H1 (cell line): ENCODE data around the gene PHACTR1. TPM values are rescaled to one million over a fixed set of nuclear protein-coding genes. Genes with fewer than 3 reads are reported as not detected.

Experiments used
- CTCF ChIA-PET: fragments of 300-600 bp; sonication (Branson Sonifier 250); formaldehyde crosslinking; loops from one replicate; lab custom pipeline; 2021; ENCODE audit not compliant: partially characterized antibody; lab: Charles Lee
- POLR2A ChIA-PET: fragments of 300-600 bp; sonication (Branson Sonifier 250); formaldehyde crosslinking; loops from one replicate; lab custom pipeline; 2021; ENCODE audit warnings: inconsistent platforms; ENCODE audit not compliant: partially characterized antibody; lab: Charles Lee
- DNase-seq, 2 experiments: peaks; one replicate each; pipeline versions ENCODE4 v3.0.0 to v3.0.0-alpha.2; 2010 to 2022; ENCODE audit warnings: low spot score in 2 of 2, low read depth in 1 of 2, mixed read lengths in 1 of 2
- FAIRE-seq: peaks from 2 replicates; lab custom pipeline; 2011; peaks lifted over from hg19 to GRCh38; lab: Jason Lieb, UNC
- H2AFZ ChIP-seq: 2 replicates; pipeline ENCODE4 v1.8.1; 2012; ENCODE audit warnings: low read length, inconsistent platforms
- H2AK5ac ChIP-seq: 2 replicates; pipeline ENCODE4 v1.6.1; 2013; ENCODE audit warnings: low read depth, low read length
- H2BK120ac ChIP-seq: replicated peaks from 2 replicates; pipeline ENCODE3; 2013; ENCODE audit warnings: low read depth, low read length, inconsistent platforms
- H2BK12ac ChIP-seq: 2 replicates; pipeline ENCODE4 v1.6.1; 2013; ENCODE audit warnings: low read depth, low read length
- H2BK15ac ChIP-seq: 2 replicates; pipeline ENCODE4 v1.6.1; 2013; ENCODE audit warnings: low read length
- H2BK20ac ChIP-seq: 2 replicates; pipeline ENCODE4 v1.6.1; 2013; ENCODE audit warnings: low read length
- H2BK5ac ChIP-seq: 2 replicates; pipeline ENCODE4 v1.6.1; 2013; ENCODE audit warnings: low read depth, low read length
- H3K14ac ChIP-seq: 2 replicates; pipeline ENCODE4 v1.6.1; 2013; ENCODE audit warnings: inconsistent platforms; ENCODE audit not compliant: insufficient read length
- H3K18ac ChIP-seq: 2 replicates; pipeline ENCODE4 v1.6.1; 2013; ENCODE audit warnings: low read length; ENCODE audit errors: extremely low read depth
- H3K23ac ChIP-seq: 2 replicates; pipeline ENCODE4 v1.6.1; 2013; ENCODE audit warnings: inconsistent platforms; ENCODE audit not compliant: insufficient read length
- H3K23me2 ChIP-seq: 2 replicates; pipeline ENCODE4 v1.6.1; 2013; ENCODE audit warnings: low read depth, low read length
- H3K27ac ChIP-seq: 2 replicates; pipeline ENCODE4 v1.6.1; 2011; ENCODE audit warnings: low read depth, low read length, inconsistent platforms
- H3K27me3 ChIP-seq, 4 experiments: replicated peaks in 1 of 4; 1 replicate in 1 of 4; 2 replicates in 3 of 4; pipeline versions ENCODE4 v1.6.1 to v1.8.1; 2011 to 2013; ENCODE audit warnings: low read length in 3 of 4, mild to moderate bottlenecking in 3 of 4, inconsistent platforms in 2 of 4, mixed read lengths in 2 of 4, moderate library complexity in 1 of 4; ENCODE audit not compliant: control insufficient read depth in 3 of 4, insufficient read depth in 3 of 4; ENCODE audit errors: extremely low read depth in 1 of 4
- H3K36me3 ChIP-seq, 4 experiments: 2 replicates each; pipeline versions ENCODE4 v1.6.1 to v1.8.1; 2011 to 2013; ENCODE audit warnings: mild to moderate bottlenecking in 4 of 4, low read length in 3 of 4, moderate library complexity in 2 of 4, control low read depth in 1 of 4, inconsistent platforms in 1 of 4; ENCODE audit not compliant: insufficient read depth in 4 of 4, control insufficient read depth in 2 of 4
- H3K4ac ChIP-seq: replicated peaks from 2 replicates; pipeline ENCODE3; 2013; ENCODE audit warnings: low read length, low read depth, mixed read lengths, inconsistent platforms; ENCODE audit not compliant: insufficient read length
- H3K4me1 ChIP-seq, 4 experiments: replicated peaks in 1 of 4; 1 replicate in 1 of 4; 2 replicates in 3 of 4; pipeline versions ENCODE4 v1.6.1 to v1.8.1; 2011 to 2013; ENCODE audit warnings: low read length in 3 of 4, inconsistent platforms in 2 of 4, mixed read lengths in 1 of 4; ENCODE audit not compliant: insufficient read depth in 4 of 4, control insufficient read depth in 3 of 4
- H3K4me2 ChIP-seq, 2 experiments: 2 replicates each; pipeline versions ENCODE4 v1.6.1 to v1.8.1; 2011 to 2013; ENCODE audit warnings: low read depth in 2 of 2, low read length in 2 of 2, control low read depth in 1 of 2, inconsistent platforms in 1 of 2, mild to moderate bottlenecking in 1 of 2; ENCODE audit not compliant: insufficient read depth in 1 of 2
- H3K4me3 ChIP-seq, 4 experiments: fragments of 200-600, 300-600 bp in 1 of 4; sonication (generic), shearing (Covaris generic), sonication (Bioruptor Twin) in 1 of 4; 2 replicates each; pipeline versions ENCODE4 v1.5.1 to v1.8.1; 2011 to 2016; ENCODE audit warnings: low read length in 4 of 4, low read depth in 3 of 4, control low read depth in 2 of 4, inconsistent platforms in 2 of 4, mild to moderate bottlenecking in 2 of 4, mixed read lengths in 1 of 4, moderate library complexity in 1 of 4; ENCODE audit not compliant: insufficient read depth in 2 of 4; ENCODE audit errors: extremely low read depth in 1 of 4
- H3K56ac ChIP-seq: replicated peaks from 2 replicates; pipeline ENCODE3; 2013; ENCODE audit warnings: low read depth, mild to moderate bottlenecking, mixed read lengths, low read length, inconsistent platforms; ENCODE audit not compliant: insufficient read length
- H3K79me1 ChIP-seq: 2 replicates; pipeline ENCODE4 v1.6.1; 2013; ENCODE audit warnings: low read depth, low read length, control low read depth
- H3K79me2 ChIP-seq, 2 experiments: 2 replicates each; pipeline versions ENCODE4 v1.6.1 to v1.8.1; 2012 to 2013; ENCODE audit warnings: low read length in 2 of 2, mild to moderate bottlenecking in 2 of 2, inconsistent platforms in 1 of 2; ENCODE audit not compliant: insufficient read depth in 2 of 2, control insufficient read depth in 1 of 2
- H3K9ac ChIP-seq, 4 experiments: replicated peaks in 1 of 4; 1 replicate in 1 of 4; 2 replicates in 3 of 4; pipeline versions ENCODE4 v1.6.1 to v1.8.1; 2011 to 2013; ENCODE audit warnings: low read depth in 3 of 4, low read length in 3 of 4, control low read depth in 2 of 4, mild to moderate bottlenecking in 2 of 4, moderate library complexity in 2 of 4, inconsistent platforms in 1 of 4; ENCODE audit errors: extremely low read depth in 1 of 4
- H3K9me3 ChIP-seq, 2 experiments: 2 replicates each; pipeline versions ENCODE4 v1.6.1 to v1.8.1; 2012 to 2013; ENCODE audit warnings: mild to moderate bottlenecking in 2 of 2, moderate library complexity in 2 of 2, control low read depth in 1 of 2, inconsistent platforms in 1 of 2, low read depth in 1 of 2, low read length in 1 of 2, mixed read lengths in 1 of 2; ENCODE audit not compliant: insufficient read depth in 2 of 2
- H4K20me1 ChIP-seq, 2 experiments: replicated peaks in 1 of 2; 2 replicates each; pipeline versions ENCODE3 to v1.8.1; 2011 to 2013; ENCODE audit warnings: inconsistent platforms in 2 of 2, low read length in 2 of 2, mild to moderate bottlenecking in 1 of 2; ENCODE audit not compliant: insufficient read depth in 2 of 2, control insufficient read depth in 1 of 2
- H4K5ac ChIP-seq: 2 replicates; pipeline ENCODE4 v1.6.1; 2013; ENCODE audit warnings: low read length, low read depth, mixed read lengths, inconsistent platforms; ENCODE audit not compliant: insufficient read length
- H4K8ac ChIP-seq: 2 replicates; pipeline ENCODE4 v1.8.0; 2013; ENCODE audit warnings: mild to moderate bottlenecking, moderate library complexity, low read length, inconsistent platforms; ENCODE audit not compliant: insufficient read depth; ENCODE audit errors: extremely low read depth
- H4K91ac ChIP-seq: replicated peaks from 2 replicates; pipeline ENCODE3; 2013; ENCODE audit warnings: low read length, mixed read lengths, inconsistent platforms; ENCODE audit not compliant: insufficient read length
- ATF2 ChIP-seq: IDR thresholded peaks from 2 replicates; pipeline ENCODE4 v1.6.1; 2012; ENCODE audit warnings: low read length, inconsistent platforms
- BRCA1 ChIP-seq: IDR thresholded peaks from 2 replicates; pipeline ENCODE4 v1.6.1; 2012; ENCODE audit warnings: low read depth, low read length, improper control_type of control experiment
- CEBPB ChIP-seq: IDR thresholded peaks from 2 replicates; pipeline ENCODE4 v1.6.1; 2012; ENCODE audit warnings: low read depth, low read length
- E2F6 ChIP-seq: IDR thresholded peaks from 2 replicates; pipeline ENCODE4 v1.6.1; 2012; ENCODE audit warnings: inconsistent platforms
- EZH2 ChIP-seq: fragments of 200-600 bp; sonication (generic); IDR thresholded peaks from 2 replicates; pipeline ENCODE4 v1.7.1; 2012; ENCODE audit warnings: low read depth, mild to moderate bottlenecking, moderate library complexity, low read length, inconsistent platforms; ENCODE audit not compliant: severe bottlenecking
- GABPA ChIP-seq: IDR thresholded peaks from 2 replicates; pipeline ENCODE4 v1.6.1; 2011; ENCODE audit warnings: mild to moderate bottlenecking, low read length, moderate library complexity, borderline replicate concordance; ENCODE audit not compliant: insufficient read depth
- JUND ChIP-seq: IDR thresholded peaks from 2 replicates; pipeline ENCODE4 v1.6.1; 2011; ENCODE audit warnings: mild to moderate bottlenecking, improper control_type of control experiment, low read length
- MAFK ChIP-seq: IDR thresholded peaks from 2 replicates; pipeline ENCODE4 v1.6.1; 2012; ENCODE audit warnings: low read depth, mild to moderate bottlenecking, improper control_type of control experiment, low read length
- POLR2AphosphoS5 ChIP-seq: IDR thresholded peaks from 2 replicates; pipeline ENCODE4 v1.6.1; 2011; ENCODE audit warnings: low read depth, low read length
- RNF2 ChIP-seq: fragments of 200-900, 300-1000 bp; sonication (generic); IDR thresholded peaks from 2 replicates; pipeline ENCODE4 v1.7.1; 2016; ENCODE audit warnings: borderline replicate concordance, low read depth, mild to moderate bottlenecking, antibody characterized with exemption, low read length; ENCODE audit not compliant: poor library complexity, severe bottlenecking; ENCODE audit errors: missing control alignments
- SIRT6 ChIP-seq: IDR thresholded peaks from one replicate; pipeline ENCODE4 v1.7.1; 2012; ENCODE audit warnings: low read length, inconsistent platforms
- SP1 ChIP-seq: IDR thresholded peaks from 2 replicates; pipeline ENCODE4 v1.6.1; 2011; ENCODE audit warnings: low read depth, low read length
- WGBS, 2 experiments: shearing (Covaris generic) in 1 of 2; methylation state at CpG; one replicate each; pipeline versions ENCODE4 v1.1.6 to v1.1.7; 2013 to 2015; ENCODE audit warnings: low lambda C conversion rate in 2 of 2, mixed read lengths in 2 of 2, inconsistent platforms in 1 of 2, low coverage in 1 of 2, missing lambda C conversion rate in 1 of 2; ENCODE audit not compliant: insufficient replicate concordance in 2 of 2, insufficient coverage in 1 of 2, insufficient read length in 1 of 2; ENCODE audit errors: extremely low coverage in 1 of 2, missing lambda C conversion rate in 1 of 2; 5-methylcytosine and 5-hydroxymethylcytosine counted together
- polyA plus RNA-seq, 7 experiments: library from polyadenylated mRNA; depleted of rRNA in 3 of 7; stranded (reverse) in 5 of 7; unstranded in 2 of 7; fragments of >200 nt in 5 of 7; fragments of 200-250 nt in 2 of 7; gene quantifications; 1 replicate in 5 of 7; 2 replicates in 1 of 7; 4 replicates in 1 of 7; pipeline versions ENCODE4 v1.2.1 to v1.2.3, GENCODE V29; 2011 to 2013; ENCODE audit warnings: missing spikeins in 2 of 7, mixed read lengths in 2 of 7
- total RNA-seq: library from RNA; stranded (reverse); fragmentation: NEBNext Ultra II Directional; extraction: Animal tissue kit (Norgen Biotek cat#: 25700); gene quantifications from 2 replicates; pipeline ENCODE4 v1.2.1, GENCODE V29; 2021

The PHACTR1 gene
- total and polyA plus RNA-seq, 2 of the 8 experiments (the other 6 are each of a cell fraction or from before 2014, with no cell fraction given), result 3.9 to 17.1 TPM

- H3K4me1 ChIP-seq, result peaks cover 0 to 12% (median 6%) of the 10 kb centered on the region in 4 experiments; a peak in 3 of 7 replicates
- H2AK5ac ChIP-seq, result no peak overlapping the region
- POLR2A ChIA-PET, result no interaction called here
- no peak overlapping the region for H2AFZ ChIP-seq
- H2BK120ac ChIP-seq, result no peak overlapping the region
- no peaks in the 10 kb centered on the region for H4K20me1 ChIP-seq
- H3K23ac ChIP-seq, result no peak overlapping the region
- H3K56ac ChIP-seq, result no peak overlapping the region
- WGBS, 2 experiments, result 92% methylated on average over 2 of the region's 2 CpGs; no CpG with 5 or more reads in 1 of the 2 experiments
- H3K9me3 ChIP-seq, result peaks cover 6% of the 10 kb centered on the region in 2 experiments; a peak in 3 of 4 replicates
- no peaks in the 10 kb centered on the region for H3K79me1 ChIP-seq
- CTCF ChIA-PET, result interaction anchor here (0.9 to 1.8 kb wide), 7 partner anchors 8 to 63 kb away, joined by 3 to 9 read pairs (median 5); no protein-coding TSS in a partner anchor
- no peak overlapping the region for H2BK5ac ChIP-seq
- no peak overlapping the region for H2BK20ac ChIP-seq
- H3K23me2 ChIP-seq, result no peaks in the 10 kb centered on the region
- H4K91ac ChIP-seq, result no peak overlapping the region
- no peak overlapping the region for H4K5ac ChIP-seq
- H3K36me3 ChIP-seq, result peaks cover 0 to 6% (median 0%) of the 10 kb centered on the region in 4 experiments; a peak in 1 of 8 replicates
- no peak overlapping the region for H4K8ac ChIP-seq
- no peak overlapping the region for H3K14ac ChIP-seq
- no peaks in the 10 kb centered on the region for H3K27me3 ChIP-seq
- H2BK12ac ChIP-seq, result no peak overlapping the region
- no peak for FAIRE-seq
- H3K4me2 ChIP-seq, result no peak overlapping the region
- H3K79me2 ChIP-seq, result no peaks in the 10 kb centered on the region
- no peak overlapping the region for H3K18ac ChIP-seq
- H3K9ac ChIP-seq, result no peak overlapping the region
- H2BK15ac ChIP-seq, result no peak overlapping the region
- H3K4me3 ChIP-seq, result no peak overlapping the region
- no peak overlapping the region for H3K4ac ChIP-seq
- H3K27ac ChIP-seq, result no peak overlapping the region
- DNase-seq, result no peak
- TF ChIP-seq GABPA (no peak), SIRT6 (no peak), RNF2 (no peak), E2F6 (no peak), CEBPB (no peak), POLR2AphosphoS5 (no peak), JUND (no peak), MAFK (no peak), SP1 (no peak), EZH2 (no peak), ATF2 (no peak), BRCA1 (no peak)
Observed at GRCh38 chr6:12842658-12843057, 126.1 kb downstream of the PHACTR1 start.
